Amniotic epithelial cell (primary cell): ENCODE data around the gene MPPED1.

ENCODE experiments used
- DNase-seq: peaks from one replicate; pipeline ENCODE4 v3.0.0-alpha.2; 2010; ENCODE audit warnings: low read depth

MPPED1 gene

GRCh38 chr22:43521716-43522115 is 109.9 kb downstream of the MPPED1 start:
- no peak for DNase-seq

- no peak for DNase-seq
Observed at GRCh38 chr22:43526117-43526655, 114.4 kb downstream of the MPPED1 start.

GRCh38 chr22:43526946-43527345 is 115.1 kb downstream of the MPPED1 start:
- DNase-seq: no peak

GRCh38 chr22:43528601-43529360 is 117.0 kb downstream of the MPPED1 start:
- DNase-seq: no peak

- DNase-seq: no peak
Observed at GRCh38 chr22:43529461-43529860, 117.6 kb downstream of the MPPED1 start.

GRCh38 chr22:43529934-43530333 is 118.1 kb downstream of the MPPED1 start:
- no peak for DNase-seq

GRCh38 chr22:43530349-43531201 is 118.8 kb downstream of the MPPED1 start:
- no peak for DNase-seq

GRCh38 chr22:43531651-43532050 is 119.8 kb downstream of the MPPED1 start:
- DNase-seq: no peak

- no peak for DNase-seq
Observed at GRCh38 chr22:43532301-43533155, 120.7 kb downstream of the MPPED1 start.

GRCh38 chr22:43533156-43533530 is 121.3 kb downstream of the MPPED1 start:
- DNase-seq: no peak

- DNase-seq: no peak
Observed at GRCh38 chr22:43533656-43534428, 122.0 kb downstream of the MPPED1 start.

- no peak for DNase-seq
Observed at GRCh38 chr22:43534916-43535315, 123.1 kb downstream of the MPPED1 start.

GRCh38 chr22:43535336-43535735 is 123.5 kb downstream of the MPPED1 start:
- no peak for DNase-seq

GRCh38 chr22:43535741-43536140 is 123.9 kb downstream of the MPPED1 start:
- no peak for DNase-seq

GRCh38 chr22:43537019-43537585 is 125.3 kb downstream of the MPPED1 start:
- no peak for DNase-seq

GRCh38 chr22:43539572-43540528 is 128.0 kb downstream of the MPPED1 start:
- no peak for DNase-seq

GRCh38 chr22:43540529-43540923 is 128.7 kb downstream of the MPPED1 start:
- no peak for DNase-seq

GRCh38 chr22:43541022-43541421 is 129.2 kb downstream of the MPPED1 start:
- no peak for DNase-seq

GRCh38 chr22:43541462-43542407 is 129.9 kb downstream of the MPPED1 start:
- no peak for DNase-seq
